Measurements from ENCODE around the gene SYNE4.

The SYNE4 gene

GRCh38 chr19:36026091-36026876 is 17.7 kb upstream of the SYNE4 start:
- in situ Hi-C loops (cut with MboI; ENCODE audit: low sequenced_read_pairs): no loop called here

GRCh38 chr19:36025541-36025940 is 16.9 kb upstream of the SYNE4 start:
- in situ Hi-C loops (cut with MboI; ENCODE audit: low sequenced_read_pairs): no loop called here

- in situ Hi-C loops (cut with MboI; ENCODE audit: low sequenced_read_pairs): no loop called here
Observed at GRCh38 chr19:36023432-36023831, 14.8 kb upstream of the SYNE4 start.

DNA sequence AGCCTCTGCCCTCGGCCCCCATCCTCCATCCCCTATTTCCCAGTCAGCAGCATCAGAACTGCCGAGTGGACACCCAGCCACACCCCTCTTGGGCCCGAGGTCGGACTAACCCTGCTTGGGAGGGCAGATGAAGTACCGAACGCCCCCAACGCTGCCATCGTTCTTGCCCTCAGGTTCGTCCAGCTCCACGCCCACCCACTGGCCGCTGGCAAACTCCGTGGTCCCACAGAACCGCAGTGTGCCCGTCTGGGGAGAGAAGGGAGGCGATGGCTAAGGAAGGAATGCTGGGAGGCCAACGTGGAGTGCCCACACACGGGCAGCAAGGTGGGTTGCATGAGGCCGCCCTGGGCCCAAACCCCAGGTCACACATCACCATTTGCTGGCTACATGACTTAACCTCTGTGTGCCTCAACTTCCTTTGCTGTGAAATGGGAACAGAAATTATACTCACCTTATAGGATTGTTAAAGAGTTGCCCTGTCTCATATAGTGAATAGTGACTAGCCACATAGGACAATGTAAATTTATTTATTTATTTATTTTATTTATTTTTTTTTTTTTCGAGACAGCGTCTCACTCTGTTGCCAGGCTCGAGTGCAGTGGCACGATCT is 10.6 kb upstream of the SYNE4 start:
- in situ Hi-C loops (cut with MboI; ENCODE audit: low sequenced_read_pairs): no loop called here

GRCh38 chr19:36014012-36014924 is 5.7 kb upstream of the SYNE4 start, which contains the start of gene ALKBH6:
TSS of gene ALKBH6 (minus strand) at chr19:36014213. CDS start at chr19:36013397, 816 bp downstream.
- in situ Hi-C loops (cut with MboI; ENCODE audit: low sequenced_read_pairs): no loop called here

GRCh38 chr19:36013280-36014011 is 4.8 kb upstream of the SYNE4 start:
- in situ Hi-C loops (cut with MboI; ENCODE audit: low sequenced_read_pairs): no loop called here

GRCh38 chr19:36010402-36010801 is 1.8 kb upstream of the SYNE4 start:
- in situ Hi-C loops (cut with MboI; ENCODE audit: low sequenced_read_pairs): no loop called here

GRCh38 chr19:36009633-36010379 is 1.2 kb upstream of the SYNE4 start:
- in situ Hi-C loops (cut with MboI; ENCODE audit: low sequenced_read_pairs): no loop called here

GRCh38 chr19:36009220-36009619 is 607 bp upstream of the SYNE4 start:
- in situ Hi-C loops (cut with MboI; ENCODE audit: low sequenced_read_pairs): no loop called here

DNA sequence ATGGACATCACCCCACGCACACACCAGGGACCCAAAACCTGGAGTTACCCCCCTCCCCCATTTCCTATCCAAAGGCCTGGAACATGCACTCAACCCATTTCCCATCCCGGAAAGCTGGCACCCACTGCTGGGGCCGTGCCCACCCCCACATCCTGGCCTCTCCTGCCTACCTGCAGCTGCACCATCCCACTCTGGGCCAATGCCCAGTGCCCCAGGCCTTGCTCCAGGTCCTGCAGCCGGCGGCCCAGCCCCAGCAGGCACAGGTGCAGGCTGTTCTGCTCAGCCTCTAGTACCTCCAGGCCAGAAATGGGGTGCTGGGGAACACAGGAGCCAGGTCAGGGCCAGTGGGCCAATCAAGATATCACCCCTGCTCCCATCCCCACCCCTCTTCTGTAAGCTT is 1.7 kb downstream of the SYNE4 start:
- in situ Hi-C loops (cut with MboI; ENCODE audit: low sequenced_read_pairs): no loop called here

GRCh38 chr19:36003284-36003683 is 5.3 kb downstream of the SYNE4 start:
- in situ Hi-C loops (cut with MboI; ENCODE audit: low sequenced_read_pairs): no loop called here

DNA sequence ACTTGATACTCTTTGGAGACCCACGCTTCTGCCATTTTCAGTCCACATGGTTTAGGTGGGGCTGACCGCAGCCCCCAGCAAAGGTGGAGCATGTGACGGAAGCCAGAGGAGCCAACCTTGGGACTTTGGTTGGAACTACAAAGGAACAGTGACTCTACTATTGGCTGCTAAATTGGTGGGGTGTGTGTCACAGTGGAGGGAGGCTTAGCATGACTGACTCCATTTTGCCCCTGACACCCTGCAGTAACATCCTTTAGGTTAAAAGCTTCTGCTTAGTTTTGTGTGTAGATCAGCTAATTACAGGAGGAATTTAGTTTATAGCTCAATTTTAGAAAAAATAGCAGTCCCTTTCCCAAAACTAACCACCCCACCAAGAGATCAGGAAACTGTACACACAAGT is 7.0 kb downstream of the SYNE4 start:
- in situ Hi-C loops (cut with MboI; ENCODE audit: low sequenced_read_pairs): no loop called here

DNA sequence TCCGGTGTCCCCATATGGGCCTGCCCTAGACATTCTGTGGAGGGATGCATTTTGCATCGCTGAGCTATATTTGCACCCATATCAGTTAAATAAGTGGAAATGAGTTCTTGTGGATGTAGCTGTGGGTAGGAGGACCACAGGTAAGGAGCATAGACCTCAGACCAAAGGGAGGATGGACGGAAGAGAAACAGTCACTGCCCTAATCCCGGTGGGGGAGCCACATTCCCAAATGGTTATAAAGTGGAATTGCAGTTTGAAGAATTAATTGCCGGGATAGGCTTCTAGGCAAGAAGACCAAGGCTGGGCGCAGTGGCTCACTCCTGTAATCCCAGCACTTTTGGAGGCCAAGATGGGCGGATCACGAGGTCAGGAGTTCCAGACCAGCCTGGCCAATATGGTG is 11.8 kb downstream of the SYNE4 start:
- in situ Hi-C loops (cut with MboI; ENCODE audit: low sequenced_read_pairs): no loop called here

- in situ Hi-C loops (cut with MboI; ENCODE audit: low sequenced_read_pairs): no loop called here
Observed at GRCh38 chr19:35995048-35995993, 13.3 kb downstream of the SYNE4 start, which contains the start of gene SDHAF1. TSS of gene SDHAF1 (plus strand) at chr19:35995188. CDS start at chr19:35995275, 87 bp downstream.

DNA sequence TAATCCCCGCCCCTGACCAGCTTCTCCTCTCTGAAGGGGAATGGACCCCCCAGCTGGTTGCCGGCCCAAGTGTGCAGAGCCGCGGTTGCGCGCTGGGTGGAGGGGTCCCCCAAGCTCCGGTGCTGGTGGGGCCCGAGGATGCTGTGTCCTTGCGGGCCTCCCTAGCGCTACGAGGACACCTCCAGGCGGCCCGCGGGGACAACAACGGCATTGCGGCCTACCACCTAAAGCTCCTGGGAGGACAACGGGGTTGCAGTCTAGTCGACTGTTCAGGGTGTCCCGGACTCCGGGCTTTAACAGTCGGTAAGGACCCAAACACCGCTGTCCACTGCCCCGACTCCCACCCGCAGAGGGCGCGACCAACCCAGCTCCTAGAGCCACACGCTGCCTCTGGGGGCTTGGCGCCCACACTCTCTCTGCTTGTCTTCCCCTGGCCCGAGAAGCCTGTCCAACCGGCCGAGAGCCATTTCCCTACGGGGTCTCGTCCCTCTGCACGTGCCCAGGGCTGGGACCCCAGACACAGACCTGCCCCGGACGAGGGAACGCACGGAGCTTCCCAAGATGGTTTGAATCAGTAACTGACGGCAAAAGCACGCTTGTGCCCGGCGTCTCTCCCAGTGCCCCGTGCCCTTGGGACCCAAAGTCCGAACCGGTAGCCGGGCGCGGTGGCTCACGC is 14.6 kb downstream of the SYNE4 start:
- in situ Hi-C loops (cut with MboI; ENCODE audit: low sequenced_read_pairs): no loop called here

DNA sequence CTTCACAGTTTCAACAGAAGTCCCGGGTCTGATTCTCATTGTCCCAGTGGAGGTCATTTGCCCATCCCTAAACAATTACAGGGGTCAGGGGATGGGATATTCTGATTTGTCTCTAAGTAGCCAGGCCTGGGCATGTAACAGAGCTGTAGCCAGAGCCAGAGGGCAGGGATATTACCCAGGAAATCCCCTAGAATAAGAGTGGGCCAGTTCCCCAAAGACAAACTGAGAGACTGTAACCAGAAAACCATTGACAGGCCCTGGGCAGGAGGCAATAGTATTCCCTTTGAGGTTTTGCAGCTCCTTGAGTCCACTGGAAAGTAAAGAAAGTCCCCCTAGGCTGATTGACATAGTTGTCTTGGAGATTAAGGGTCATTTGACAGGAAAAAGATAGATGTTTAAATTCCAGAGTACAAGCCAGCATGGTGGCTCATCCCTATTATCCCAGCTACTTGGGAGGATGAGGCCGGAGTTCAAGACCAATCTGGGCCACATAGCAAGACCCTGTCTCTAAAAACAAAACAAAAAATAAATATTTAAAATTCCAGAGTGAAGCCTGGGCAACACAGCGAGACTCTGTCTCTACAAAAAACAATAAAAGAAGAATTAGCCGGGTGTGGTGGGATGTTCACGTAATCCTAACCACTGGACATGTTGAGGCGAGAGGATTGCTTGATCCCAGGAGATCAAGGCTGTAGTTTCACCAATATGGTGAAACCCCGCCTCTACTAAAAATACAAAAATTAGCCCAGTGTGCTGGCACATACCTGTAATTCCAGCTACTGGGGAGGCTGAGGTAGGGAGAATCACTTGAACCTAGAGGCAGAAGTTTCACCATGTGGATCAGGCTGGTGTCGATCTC is 15.5 kb downstream of the SYNE4 start:
- in situ Hi-C loops (cut with MboI; ENCODE audit: low sequenced_read_pairs): no loop called here

GRCh38 chr19:35991731-35992450 is 16.7 kb downstream of the SYNE4 start:
- in situ Hi-C loops (cut with MboI; ENCODE audit: low sequenced_read_pairs): no loop called here

Measured in hTERT RPE-1 (cell line).